Limb (tissue), 2 donors: ENCODE data around the gene TGFBI.

ENCODE experiments used
- DNase-seq, 2 donors: peaks; one replicate each; pipeline ENCODE4 v3.0.0-alpha.2; 2016; ENCODE audit errors: extremely low spot score in 2 of 2

Gene TGFBI

GRCh38 chr5:136025900-136026299 is 2.9 kb upstream of the TGFBI start:
- peak in 1 of 2 donors; percentile 25 for DNase-seq

- DNase-seq: peak in 1 of 2 donors; percentile 12
Observed at GRCh38 chr5:136026636-136027035, 2.2 kb upstream of the TGFBI start.

GRCh38 chr5:136027311-136027710 is 1.5 kb upstream of the TGFBI start:
- no peak for DNase-seq

DNA sequence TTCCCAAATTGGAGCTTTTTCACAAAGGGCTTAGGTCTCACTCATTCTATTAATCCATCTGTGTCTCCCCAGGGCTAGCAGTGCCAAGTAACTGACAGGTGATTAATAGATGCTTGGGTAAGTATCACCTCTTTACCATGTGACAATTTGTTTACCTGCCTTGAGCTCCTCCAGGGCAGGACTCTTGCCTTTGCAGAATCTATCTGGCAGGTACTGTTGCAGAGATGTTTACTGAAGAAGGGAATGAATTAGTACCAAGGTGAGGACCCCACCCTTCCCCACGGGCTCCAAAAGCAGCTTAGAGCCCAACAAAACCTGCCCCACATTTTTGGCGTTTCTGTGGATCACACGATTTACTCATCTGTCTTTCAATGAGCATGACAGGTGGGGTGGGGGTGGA is 698 bp upstream of the TGFBI start:
- peak in 1 of 2 donors; percentile 11 for DNase-seq

- DNase-seq: no peak
Observed at GRCh38 chr5:136030252-136030651, 1.5 kb downstream of the TGFBI start.

GRCh38 chr5:136030956-136031611 is 2.3 kb downstream of the TGFBI start:
- no peak for DNase-seq

DNA sequence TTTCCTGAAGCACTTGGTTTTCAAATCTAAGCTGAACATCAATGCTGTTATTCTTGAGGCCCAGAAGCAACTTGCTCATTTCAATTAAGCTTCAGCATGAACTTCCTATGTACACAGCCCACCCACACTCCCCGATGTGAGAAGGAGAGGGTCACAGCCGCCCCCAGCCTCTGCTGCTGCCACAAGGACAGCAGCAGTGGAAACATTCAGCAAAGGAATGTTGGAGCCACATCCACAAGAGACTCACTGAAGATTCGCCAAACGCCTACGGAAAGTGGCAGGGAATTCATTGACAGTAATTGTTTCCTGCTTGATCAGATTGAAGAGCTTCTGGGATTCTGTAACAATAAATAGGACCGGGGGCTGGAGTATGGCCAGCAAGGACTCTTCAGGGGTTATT is 2.9 kb downstream of the TGFBI start:
- no peak for DNase-seq

- DNase-seq: no peak
Observed at GRCh38 chr5:136032564-136032963, 3.8 kb downstream of the TGFBI start.

DNA sequence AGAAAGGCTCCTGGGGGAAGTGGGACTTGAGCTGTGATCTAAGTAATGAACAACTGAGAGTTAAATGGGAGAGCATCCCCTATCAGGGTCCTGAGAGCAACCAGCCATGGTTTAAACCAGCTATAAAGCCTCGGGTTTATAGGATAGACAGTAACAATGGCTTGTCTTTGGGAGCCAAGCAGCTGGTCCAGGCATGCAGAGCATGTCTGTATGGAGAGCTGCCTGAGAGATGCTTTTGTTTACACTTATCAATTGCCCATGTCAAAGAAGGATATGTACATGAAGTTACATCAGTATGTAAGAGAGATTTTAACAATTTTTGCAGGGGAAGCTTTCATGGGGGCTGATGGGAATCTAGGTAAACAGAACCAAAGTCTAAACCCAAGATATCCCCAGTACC is 4.4 kb downstream of the TGFBI start:
- DNase-seq: peak in 1 of 2 donors; percentile 12

GRCh38 chr5:136033848-136034247 is 5.1 kb downstream of the TGFBI start:
- peak in 1 of 2 donors; percentile 20 for DNase-seq

GRCh38 chr5:136034492-136034891 is 5.7 kb downstream of the TGFBI start:
- DNase-seq: no peak

- no peak for DNase-seq
Observed at GRCh38 chr5:136034984-136035383, 6.2 kb downstream of the TGFBI start.

GRCh38 chr5:136035837-136036236 is 7.0 kb downstream of the TGFBI start:
- DNase-seq: no peak

- DNase-seq: no peak
Observed at GRCh38 chr5:136036293-136036911, 7.6 kb downstream of the TGFBI start.

DNA sequence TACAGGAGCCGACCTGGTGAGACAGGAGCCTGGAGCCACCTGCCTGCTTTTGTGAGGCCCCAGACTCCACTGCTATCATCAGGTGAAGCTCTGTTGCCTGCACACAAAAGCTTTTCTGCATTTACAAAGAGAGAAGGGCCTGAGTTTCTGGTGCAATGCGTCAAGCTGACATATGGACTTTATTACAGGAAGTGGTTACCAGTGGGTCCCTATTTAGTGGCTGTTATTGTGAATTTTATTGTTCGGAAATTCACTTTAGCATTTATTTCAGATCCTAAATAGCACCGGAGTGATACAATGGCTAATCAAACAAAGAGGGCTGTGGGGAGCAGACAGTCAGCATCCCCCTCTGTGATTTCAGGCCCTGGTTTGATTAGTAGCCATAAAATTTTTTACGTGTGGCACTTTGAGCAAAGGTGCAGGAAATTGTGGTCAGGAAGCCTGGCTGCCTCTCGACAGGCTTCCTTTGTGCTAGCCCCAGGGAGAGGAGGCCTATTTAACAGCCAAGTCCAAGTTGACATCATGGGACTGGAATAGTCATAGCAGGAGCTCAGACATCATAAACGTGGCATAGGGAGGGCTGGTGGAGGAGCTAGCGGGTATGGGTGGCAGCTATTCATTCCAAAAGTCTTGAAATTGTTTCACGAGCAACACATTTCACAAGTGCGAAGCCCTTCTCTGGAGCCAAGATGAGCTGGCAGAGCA is 8.4 kb downstream of the TGFBI start:
- no peak for DNase-seq

DNA sequence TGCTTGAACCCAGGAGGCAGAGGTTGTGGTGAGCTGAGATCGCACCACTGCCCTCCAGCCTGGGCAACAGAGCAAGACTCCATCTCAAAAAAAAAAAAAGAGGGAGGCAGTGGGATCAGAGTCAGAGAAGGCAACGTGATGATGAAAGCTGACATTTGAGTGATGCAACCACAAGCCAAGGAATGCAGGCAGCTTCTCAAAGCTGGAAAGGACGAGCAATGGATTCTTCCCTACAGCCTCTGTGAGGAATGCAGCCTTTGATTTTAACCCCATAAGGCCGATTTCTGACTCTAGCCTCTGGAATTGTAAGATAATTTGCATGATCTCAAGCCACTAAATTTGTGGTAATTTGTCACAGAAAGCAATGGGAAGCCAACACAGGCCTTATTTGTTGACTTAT is 9.8 kb downstream of the TGFBI start:
- DNase-seq: no peak

GRCh38 chr5:136039202-136039601 is 10.4 kb downstream of the TGFBI start:
- DNase-seq: no peak

DNA sequence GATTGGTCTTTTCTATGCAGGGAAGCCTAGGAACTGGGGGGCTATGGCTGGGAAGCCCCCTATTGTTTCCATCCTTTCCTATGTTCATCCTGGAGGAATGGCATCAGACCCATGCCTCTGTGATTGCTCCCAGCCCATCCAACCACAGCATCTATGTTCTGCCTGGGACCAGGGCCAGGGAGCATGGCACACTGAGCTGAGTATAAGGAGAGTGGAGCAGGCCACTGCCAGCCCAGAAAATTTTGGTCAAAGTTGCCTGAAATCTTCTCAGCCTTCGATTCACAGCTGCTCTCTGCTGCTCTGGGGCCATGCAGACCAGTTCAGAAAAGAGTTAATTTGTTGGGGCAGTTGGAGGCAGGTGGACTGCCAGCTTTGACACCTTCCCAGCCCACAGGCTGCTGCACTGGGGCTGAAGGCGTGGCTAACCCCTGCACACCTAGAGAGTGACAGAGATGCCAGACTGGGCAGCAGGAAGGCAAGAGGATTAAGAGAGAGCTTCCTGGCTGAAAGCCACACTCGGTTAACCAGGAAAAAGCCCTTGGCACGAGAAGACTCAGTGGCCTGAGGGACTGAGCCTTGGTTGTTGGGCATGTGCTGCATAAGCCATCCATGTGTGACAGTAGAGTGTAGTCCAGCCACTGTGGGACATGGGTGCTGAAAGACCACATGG is 12.1 kb downstream of the TGFBI start:
- DNase-seq: no peak

DNA sequence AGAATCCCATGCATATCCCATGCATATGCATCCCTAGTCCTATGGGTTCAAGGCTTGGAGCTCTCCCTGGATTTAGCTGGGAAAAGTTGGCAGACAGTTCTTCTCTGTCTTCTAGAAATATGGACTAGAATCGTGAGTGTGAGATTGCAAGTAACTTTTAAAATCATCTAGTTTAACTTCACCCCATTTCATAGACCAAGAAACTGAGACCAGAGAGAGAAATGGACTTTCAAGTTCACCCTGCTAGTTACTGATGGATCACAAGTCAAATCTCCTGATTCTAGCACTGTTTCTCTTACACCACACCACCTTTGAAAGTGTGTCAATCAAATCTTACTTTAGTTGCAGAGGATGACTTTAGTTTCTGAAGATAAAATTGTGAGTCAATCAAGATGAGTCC is 13.4 kb downstream of the TGFBI start:
- DNase-seq: no peak

DNA sequence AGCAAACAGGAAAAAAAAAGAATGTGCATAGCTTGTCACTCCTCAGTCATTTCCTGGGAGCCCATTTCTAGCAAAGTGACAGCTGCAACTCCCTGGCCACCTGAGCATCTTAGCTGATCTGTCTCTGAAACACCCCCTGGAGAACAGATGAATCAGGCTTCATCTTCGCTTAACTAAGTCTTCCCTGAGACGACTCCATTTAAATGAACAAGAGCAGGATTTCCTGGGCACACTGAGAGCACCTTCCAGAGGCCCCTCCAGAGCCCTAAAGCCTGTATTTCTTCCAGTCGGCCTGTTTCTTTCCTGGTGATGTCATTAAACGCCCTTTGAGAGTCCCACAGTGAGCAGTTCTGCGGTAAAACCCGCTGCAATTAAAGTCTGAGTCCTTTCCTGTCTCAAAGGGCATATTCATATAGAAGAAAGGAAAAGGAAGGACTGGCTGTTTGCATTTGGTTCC is 13.9 kb downstream of the TGFBI start:
- no peak for DNase-seq

GRCh38 chr5:136043551-136043950 is 14.8 kb downstream of the TGFBI start:
- DNase-seq: no peak

DNA sequence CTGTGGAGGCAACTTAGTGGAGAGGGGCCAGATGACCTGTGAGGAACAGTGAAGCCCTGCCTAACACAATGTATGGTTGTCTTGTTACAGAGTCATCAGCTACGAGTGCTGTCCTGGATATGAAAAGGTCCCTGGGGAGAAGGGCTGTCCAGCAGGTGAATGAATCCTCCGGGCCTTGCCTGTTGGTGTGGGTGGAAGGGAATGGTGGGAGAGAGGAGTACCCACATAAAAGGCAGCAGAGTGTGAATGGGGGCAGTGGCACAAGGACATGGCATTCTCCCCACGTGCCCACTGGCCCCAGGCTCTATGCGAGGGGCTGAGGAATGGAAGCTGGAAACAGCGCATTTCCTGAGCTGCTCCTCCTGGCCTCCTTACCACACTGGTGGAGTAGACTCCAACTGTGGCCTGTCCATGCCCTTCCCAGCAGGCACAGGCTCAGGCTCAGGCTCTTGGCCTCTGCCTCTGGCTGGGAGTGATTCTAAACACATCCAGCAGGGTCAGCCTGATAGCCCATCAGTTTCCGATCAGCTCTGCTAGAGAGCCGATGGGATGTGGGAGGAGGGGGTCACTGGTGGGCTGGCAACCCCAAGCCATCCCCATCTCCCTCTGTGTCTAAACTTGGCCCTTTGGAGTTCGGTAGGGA is 15.3 kb downstream of the TGFBI start:
- no peak for DNase-seq
